AG04450 (cell line): ENCODE results near the gene TRAPPC2B. TPM values are rescaled to one million over a fixed set of nuclear protein-coding genes. Genes with fewer than 3 reads are reported as not detected.

Source experiments
- CTCF ChIA-PET: fragments of 300-600, 350-600 bp; formaldehyde crosslinking; extraction: SDS; loops from one replicate; lab custom pipeline; 2022; ENCODE audit warnings: antibody characterized with exemption, inconsistent platforms; lab: Charles Lee
- POLR2A ChIA-PET: fragments of 350-600 bp; formaldehyde crosslinking; extraction: SDS; loops from one replicate; lab custom pipeline; 2021; ENCODE audit warnings: antibody characterized with exemption, inconsistent platforms; lab: Yijun Ruan, JAX
- DNase-seq: peaks from one replicate; pipeline ENCODE4 v3.0.0-alpha.2; 2011; ENCODE audit warnings: low read depth, low spot score
- H3K27ac ChIP-seq: one replicate; pipeline ENCODE4 v1.5.1; 2012; ENCODE audit warnings: low read depth, low read length, control low read depth
- H3K27me3 ChIP-seq: one replicate; pipeline ENCODE4 v1.6.0; 2012; ENCODE audit warnings: low read length; ENCODE audit not compliant: control insufficient read depth, insufficient read depth
- H3K4me3 ChIP-seq: 2 replicates; pipeline ENCODE4 v1.5.1; 2011; ENCODE audit warnings: mild to moderate bottlenecking, low read depth, low read length, control low read depth
- H3K9me3 ChIP-seq: 2 replicates; pipeline ENCODE4 v1.5.1; 2012; ENCODE audit warnings: low read length; ENCODE audit not compliant: control insufficient read depth, insufficient read depth
- CTCF ChIP-seq: IDR thresholded peaks from 2 replicates; pipeline ENCODE4 v1.5.1; 2011; ENCODE audit warnings: low read depth, low read length, control low read depth, inconsistent platforms
- polyA plus RNA-seq: library from polyadenylated mRNA; depleted of rRNA; stranded (reverse); fragments of >200 nt; gene quantifications from 2 replicates; pipeline ENCODE4 v1.2.3, GENCODE V29; 2011

Gene TRAPPC2B
- polyA plus RNA-seq, 1 experiment = 19.6 TPM

GRCh38 chr19:57377498-57378146 is 14.3 kb downstream of the TRAPPC2B start:
- no peak for TF ChIP-seq CTCF
- no peak for DNase-seq

GRCh38 chr19:57380923-57381322 is 17.6 kb downstream of the TRAPPC2B start:
- Histone ChIP-seq H3K9me3 (peaks cover 24% of the 10 kb centered on the region), H3K4me3 (no peak overlapping the region), H3K27me3 (no peaks in the 10 kb centered on the region), H3K27ac (no peak overlapping the region)
- POLR2A ChIA-PET = no interaction called here
- DNase-seq = no peak
- no peak for TF ChIP-seq CTCF
- CTCF ChIA-PET = no interaction called here

More at GRCh38 chr19:57377498-57378146, 14.3 kb downstream of the TRAPPC2B start:
- POLR2A ChIA-PET = no interaction called here
- no peak overlapping the region for H3K4me3 ChIP-seq
- H3K27ac ChIP-seq = no peak overlapping the region
- CTCF ChIA-PET = no interaction called here
- peaks cover 45% of the 10 kb centered on the region for H3K9me3 ChIP-seq
- H3K27me3 ChIP-seq = no peaks in the 10 kb centered on the region

- Histone ChIP-seq H3K4me3 (no peak overlapping the region), H3K27ac (no peak overlapping the region), H3K27me3 (no peaks in the 10 kb centered on the region), H3K9me3 (peaks cover 7% of the 10 kb centered on the region; the same call in 1 of the 2 replicates)
- TF ChIP-seq CTCF = no peak
- CTCF ChIA-PET = interaction anchor here (1.0 to 1.6 kb wide), 2 partner anchors 24 to 772 kb away, joined by 3 to 5 read pairs; no protein-coding TSS in a partner anchor
- DNase-seq = no peak
- POLR2A ChIA-PET = no interaction called here
These were observed 19.6 kb downstream of the TRAPPC2B start for GRCh38 chr19:57382806-57383488.

GRCh38 chr19:57389194-57389729 is 25.9 kb downstream of the TRAPPC2B start:
- no peaks in the 10 kb centered on the region for H3K27me3 ChIP-seq
- no peak for DNase-seq
- H3K9me3 ChIP-seq = no peaks in the 10 kb centered on the region; the same call in 1 of the 2 replicates
- peak overlapping the region; percentile 21 for H3K4me3 ChIP-seq
- no peak for TF ChIP-seq CTCF
- ChIA-PET POLR2A (interaction anchor here (0.6 to 1.6 kb wide), 6 partner anchors 10 to 782 kb away, joined by 3 to 6 read pairs (median 4); partner anchors contain the start of genes TRAPPC2B and ZNF547), CTCF (interaction anchor here (0.7 to 1.5 kb wide), 2 partner anchors 17 to 24 kb away, joined by 3 to 10 read pairs; no protein-coding TSS in a partner anchor)
- peak overlapping the region; percentile 55 for H3K27ac ChIP-seq
